SU-DHL-6 (cell line): ENCODE data around the gene CFAP58.

Experiments used
- H2AFZ ChIP-seq: fragments of 200-600 bp; sonication (generic); 2 replicates; pipeline ENCODE4 v1.6.1; 2014; ENCODE audit warnings: low read depth, mild to moderate bottlenecking, moderate library complexity, mixed read lengths, antibody characterized with exemption, low read length; ENCODE audit not compliant: severe bottlenecking
- H3F3A ChIP-seq: fragments of 200-600 bp; shearing (Covaris generic); 2 replicates; pipeline ENCODE4 v1.6.0; 2016; ENCODE audit warnings: antibody characterized with exemption, mild to moderate bottlenecking; ENCODE audit not compliant: insufficient read depth
- H3K27ac ChIP-seq: fragments of 200-600 bp; sonication (generic); 2 replicates; pipeline ENCODE4 v1.5.1; 2016; ENCODE audit warnings: low read depth, mild to moderate bottlenecking, low read length, moderate library complexity, mixed read lengths
- H3K27me3 ChIP-seq: fragments of 200-600 bp; sonication (generic), shearing (Covaris generic); 2 replicates; pipeline ENCODE4 v1.6.0; 2014; ENCODE audit warnings: mild to moderate bottlenecking, low read length
- H3K36me3 ChIP-seq: fragments of 200-600 bp; sonication (generic); 2 replicates; pipeline ENCODE4 v1.6.1; 2014; ENCODE audit warnings: mild to moderate bottlenecking, low read length, mixed read lengths
- H3K4me2 ChIP-seq: fragments of 300-600, 200-600 bp; shearing (Covaris generic), sonication (generic); 2 replicates; pipeline ENCODE4 v1.6.0; 2014; ENCODE audit warnings: low read length, low read depth, mild to moderate bottlenecking; ENCODE audit not compliant: poor library complexity, severe bottlenecking
- H3K4me3 ChIP-seq: fragments of 200-600 bp; sonication (generic); 2 replicates; pipeline ENCODE4 v1.5.1; 2014; ENCODE audit warnings: antibody characterized with exemption, low read length, mild to moderate bottlenecking, mixed read lengths; ENCODE audit not compliant: insufficient read depth, poor library complexity, severe bottlenecking
- H3K79me2 ChIP-seq: fragments of 200-600 bp; sonication (generic); 2 replicates; pipeline ENCODE4 v1.6.1; 2014; ENCODE audit warnings: mild to moderate bottlenecking, low read length, moderate library complexity; ENCODE audit not compliant: insufficient read depth
- H3K9ac ChIP-seq: fragments of 200-600 bp; sonication (generic); 2 replicates; pipeline ENCODE4 v1.7.0; 2014; ENCODE audit warnings: mild to moderate bottlenecking, low read length
- H3K9me2 ChIP-seq: fragments of 200-600 bp; sonication (generic); replicated peaks from 2 replicates; pipeline ENCODE4 v1.6.1; 2014; ENCODE audit warnings: low read length; ENCODE audit not compliant: insufficient read depth
- H3K9me3 ChIP-seq: fragments of 200-600 bp; sonication (generic); 2 replicates; pipeline ENCODE4 v1.6.1; 2014; ENCODE audit warnings: low read length, mixed read lengths; ENCODE audit not compliant: insufficient read depth
- H4K20me1 ChIP-seq: fragments of 200-600 bp; sonication (generic); 2 replicates; pipeline ENCODE4 v1.6.1; 2014; ENCODE audit warnings: low read depth, mild to moderate bottlenecking, antibody characterized with exemption, low read length, moderate library complexity, mixed read lengths
- CTCF ChIP-seq: fragments of 200-600 bp; sonication (generic); IDR thresholded peaks from one replicate; pipeline ENCODE4 v1.5.1; 2017; ENCODE audit warnings: antibody characterized with exemption, mild to moderate bottlenecking, low read length, moderate library complexity; ENCODE audit not compliant: insufficient read depth, poor library complexity, severe bottlenecking
- EZH2phosphoT487 ChIP-seq: fragments of 200-600 bp; sonication (generic), shearing (Covaris generic); conservative IDR thresholded peaks from 2 replicates; pipeline ENCODE4 v1.6.1; 2018; ENCODE audit warnings: mild to moderate bottlenecking, antibody characterized with exemption, low read length, moderate library complexity, mixed read lengths

Gene CFAP58

DNA sequence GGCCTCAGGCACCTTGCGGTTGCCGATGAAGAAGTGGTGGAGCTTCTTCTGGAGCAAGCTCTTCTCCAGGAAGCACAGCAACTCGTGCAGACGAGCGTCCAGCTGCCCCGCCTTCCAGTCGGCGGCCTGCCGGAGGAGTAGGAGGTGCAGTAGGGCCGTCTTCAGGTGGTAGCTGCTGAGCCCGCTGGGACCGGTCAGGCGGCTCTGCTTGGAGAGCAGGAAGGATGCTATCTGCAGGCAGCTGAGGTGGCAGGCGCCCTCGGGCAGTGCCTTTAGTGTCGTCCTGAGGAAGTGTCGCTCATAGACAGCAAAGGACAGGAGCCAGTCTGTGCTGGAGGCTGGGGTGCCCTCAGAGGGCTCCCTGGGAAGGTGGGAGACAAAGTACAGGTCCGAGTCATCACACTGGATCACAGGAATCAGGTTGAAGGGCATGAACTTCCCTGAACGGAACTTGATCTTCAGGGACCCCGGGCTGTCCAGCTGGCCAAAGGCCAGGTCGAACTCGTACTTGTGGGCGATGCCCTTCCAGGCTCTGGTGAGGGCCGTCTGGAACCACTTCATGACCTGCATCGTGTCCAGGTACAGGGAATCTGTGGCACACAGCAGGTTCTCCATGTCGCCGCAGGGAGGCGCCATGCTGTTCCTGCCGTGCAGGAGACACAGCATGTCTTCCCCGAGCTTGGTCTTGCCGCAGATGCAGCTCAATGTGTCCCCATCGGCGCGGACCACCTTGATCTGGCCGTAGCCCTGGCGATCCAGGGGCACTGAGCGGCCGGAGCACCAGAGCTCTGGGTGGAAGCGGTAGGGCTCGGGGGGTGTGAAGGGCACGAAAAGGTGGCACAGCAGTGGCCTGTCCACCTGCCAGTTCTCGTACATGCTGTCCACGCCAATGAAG, 38.8 kb upstream of the CFAP58 start:
- peaks cover 26% of the 10 kb centered on the region for H3K79me2 ChIP-seq
- H2AFZ ChIP-seq, result no peak overlapping the region
- TF ChIP-seq EZH2phosphoT487 (no peak), CTCF (no peak)
- H4K20me1 ChIP-seq, result peaks cover 3% of the 10 kb centered on the region; the same call in 1 of the 2 replicates
- no peaks in the 10 kb centered on the region for H3F3A ChIP-seq
- H3K36me3 ChIP-seq, result no peaks in the 10 kb centered on the region
- H3K27me3 ChIP-seq, result no peaks in the 10 kb centered on the region
- no peak overlapping the region for H3K4me2 ChIP-seq
- H3K27ac ChIP-seq, result no peak overlapping the region
- H3K9me2 ChIP-seq, result no peaks in the 10 kb centered on the region
- no peaks in the 10 kb centered on the region for H3K9me3 ChIP-seq
- no peak overlapping the region for H3K4me3 ChIP-seq
- H3K9ac ChIP-seq, result no peak overlapping the region

GRCh38 chr10:104315486-104315921, 38.1 kb upstream of the CFAP58 start:
- no peak overlapping the region for H2AFZ ChIP-seq
- H3K79me2 ChIP-seq, result peaks cover 32% of the 10 kb centered on the region
- no peaks in the 10 kb centered on the region for H3K9me3 ChIP-seq
- no peaks in the 10 kb centered on the region for H3K27me3 ChIP-seq
- peaks cover 3% of the 10 kb centered on the region; the same call in 1 of the 2 replicates for H4K20me1 ChIP-seq
- H3K4me2 ChIP-seq, result no peak overlapping the region
- no peak overlapping the region for H3K27ac ChIP-seq
- H3K36me3 ChIP-seq, result no peaks in the 10 kb centered on the region
- no peaks in the 10 kb centered on the region for H3K9me2 ChIP-seq
- TF ChIP-seq CTCF, result no peak
- TF ChIP-seq EZH2phosphoT487, result no peak
- no peak overlapping the region for H3K9ac ChIP-seq
- H3F3A ChIP-seq, result no peaks in the 10 kb centered on the region
- H3K4me3 ChIP-seq, result no peak overlapping the region

- H3K27me3 ChIP-seq, result no peaks in the 10 kb centered on the region
- no peak overlapping the region for H3K4me2 ChIP-seq
- no peak overlapping the region for H3K27ac ChIP-seq
- H3K9me2 ChIP-seq, result no peaks in the 10 kb centered on the region
- TF ChIP-seq EZH2phosphoT487 (no peak), CTCF (no peak)
- no peak overlapping the region for H3K4me3 ChIP-seq
- no peak overlapping the region for H3K9ac ChIP-seq
- no peaks in the 10 kb centered on the region for H3K36me3 ChIP-seq
- H3F3A ChIP-seq, result no peaks in the 10 kb centered on the region
- peaks cover 42% of the 10 kb centered on the region for H3K79me2 ChIP-seq
- H4K20me1 ChIP-seq, result 0 out of 2 replicates have a peak, but pooled peaks cover 3% of the 10 kb centered on the region
- H2AFZ ChIP-seq, result no peak overlapping the region
- H3K9me3 ChIP-seq, result no peaks in the 10 kb centered on the region
These were observed 37.1 kb upstream of the CFAP58 start for GRCh38 chr10:104316321-104317099.
